GM19035 (cell line): Measurements from ENCODE around the gene SPOCK1.
"Not testable (repeated sequence)": the region's sequence is repeated elsewhere in the genome, so short reads cannot be mapped to it uniquely, and the experiment has no call there.

ENCODE experiments used
- ATAC-seq: cut with Tn5 transposase; IDR thresholded peaks from one replicate; pipeline ENCODE4 v1.9.1; 2021; ENCODE audit not compliant: unreplicated experiment

The SPOCK1 gene

DNA sequence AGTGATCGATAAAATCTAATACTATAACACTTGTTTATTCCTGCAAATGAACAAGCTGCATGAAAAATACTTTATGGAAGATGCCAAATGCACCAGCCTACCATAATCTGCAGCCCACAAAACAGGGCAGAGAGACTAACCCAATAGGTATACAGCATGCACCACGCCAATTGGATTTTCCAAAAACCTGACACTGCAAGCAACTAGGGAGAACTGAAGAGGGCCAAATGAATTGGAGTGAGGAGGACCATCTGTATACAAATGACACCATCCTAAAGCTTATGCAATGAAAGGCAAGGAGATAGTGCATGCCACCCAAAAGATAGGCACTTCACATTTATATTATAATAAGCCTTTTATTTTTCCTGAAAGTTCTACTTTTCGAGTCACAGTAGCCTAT is 100.4 kb downstream of the SPOCK1 start:
- no peak for ATAC-seq

DNA sequence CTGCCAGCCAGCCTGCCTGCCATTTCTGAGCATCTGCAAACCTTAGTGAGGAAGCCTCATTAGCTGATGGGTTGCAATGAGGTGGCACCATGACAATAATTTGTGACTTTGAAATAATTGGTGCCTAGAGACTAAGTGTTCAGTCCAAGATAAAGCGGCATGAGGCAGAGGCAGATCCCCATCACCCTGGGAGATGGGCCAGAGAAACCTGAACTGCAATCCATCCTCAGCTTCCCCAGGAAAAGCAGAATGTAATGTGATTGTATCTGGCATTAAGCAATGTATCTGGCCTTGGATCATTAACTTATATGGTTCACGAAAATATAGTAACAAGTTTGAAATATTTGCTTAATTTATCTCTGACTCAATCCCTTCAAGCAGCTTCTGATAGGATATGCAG is 101.0 kb downstream of the SPOCK1 start:
- ATAC-seq: no peak

DNA sequence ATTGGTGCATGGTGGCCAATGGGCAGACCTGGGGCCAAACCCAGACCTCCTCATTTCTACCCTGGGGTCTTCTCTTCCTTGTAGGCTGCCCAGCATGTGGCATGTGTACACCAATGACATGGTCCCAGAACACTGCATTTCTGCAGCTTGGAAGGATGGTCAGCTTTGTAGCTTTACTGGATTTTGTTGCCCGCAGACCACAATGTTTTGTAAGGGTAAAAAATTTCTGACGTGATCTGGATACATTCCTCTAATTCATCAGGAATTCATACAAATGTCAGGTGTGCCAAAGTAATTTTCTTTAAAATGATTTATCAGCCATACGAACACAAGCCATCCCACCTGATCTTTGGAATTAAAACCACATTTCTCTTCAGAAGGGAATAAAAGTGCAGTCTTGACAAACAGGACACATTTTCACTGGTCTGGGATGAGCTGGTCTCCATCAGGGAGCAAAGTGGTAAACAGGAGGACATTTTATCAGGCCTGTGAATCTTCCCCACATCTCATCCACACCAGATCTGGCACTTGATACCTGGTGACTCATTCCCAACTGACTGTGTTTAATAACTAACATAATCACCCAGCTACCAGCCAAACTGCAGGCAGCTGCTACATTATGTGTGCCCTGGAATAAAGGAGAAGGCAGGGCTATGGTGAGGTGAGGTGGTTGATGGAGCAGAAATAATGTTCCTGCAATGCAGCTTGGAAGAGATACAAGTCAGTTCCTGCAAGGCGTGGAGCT is 103.9 kb downstream of the SPOCK1 start:
- ATAC-seq: no peak

DNA sequence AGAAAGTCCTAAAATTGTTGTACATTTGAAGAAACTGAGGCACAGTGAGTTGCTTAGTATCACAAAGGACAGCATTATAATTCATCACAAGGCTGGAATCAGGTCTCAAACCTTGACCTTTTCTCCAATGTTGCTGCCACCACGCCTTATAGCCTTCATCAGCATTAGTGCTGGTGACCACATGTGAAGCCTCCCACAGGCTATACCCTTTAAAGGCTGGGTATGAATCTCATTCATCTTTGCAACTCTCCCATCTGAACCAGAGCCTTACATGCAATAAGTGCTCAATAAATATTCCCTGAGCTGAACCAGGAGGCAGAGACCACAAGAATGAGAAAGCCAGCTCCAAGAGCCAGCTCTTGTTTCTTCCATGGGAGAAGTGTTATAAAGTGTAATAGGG is 104.7 kb downstream of the SPOCK1 start:
- no peak for ATAC-seq

DNA sequence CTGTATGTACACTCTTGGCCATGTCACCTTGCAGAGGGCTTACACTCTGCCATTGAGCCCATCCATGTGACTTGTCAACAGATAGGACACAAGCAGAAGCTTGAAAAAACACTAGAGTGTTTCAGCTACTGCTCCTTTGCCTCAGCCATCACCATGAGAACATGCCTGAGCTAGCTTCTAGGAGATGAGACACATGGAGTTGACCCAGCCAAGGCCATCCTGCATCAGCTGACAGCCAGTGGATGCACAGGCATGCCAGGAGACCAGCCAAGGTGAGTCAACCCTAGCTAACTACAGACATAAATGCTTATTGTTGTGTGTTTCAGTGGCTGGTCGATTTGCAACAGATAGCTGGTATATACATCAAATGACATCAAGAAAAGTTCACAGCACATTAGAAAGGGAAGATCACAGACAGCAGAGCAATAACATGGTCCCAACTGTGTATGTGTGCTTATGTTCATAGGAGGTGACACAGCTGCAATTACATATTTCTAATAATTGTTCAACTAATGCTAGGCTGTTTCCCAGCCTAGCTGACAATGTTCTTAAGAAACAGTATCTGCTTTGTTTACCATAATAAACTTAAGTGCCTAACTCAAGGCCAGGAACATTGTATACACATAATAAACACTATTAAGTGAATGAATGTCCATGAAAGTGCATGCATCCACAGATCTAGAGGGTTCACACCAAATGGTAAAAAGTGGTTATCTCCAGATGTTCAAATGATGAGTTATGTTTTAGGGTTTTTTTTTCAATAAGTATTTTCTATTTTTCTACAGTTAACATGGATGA is 105.7 kb downstream of the SPOCK1 start:
- ATAC-seq: no peak

DNA sequence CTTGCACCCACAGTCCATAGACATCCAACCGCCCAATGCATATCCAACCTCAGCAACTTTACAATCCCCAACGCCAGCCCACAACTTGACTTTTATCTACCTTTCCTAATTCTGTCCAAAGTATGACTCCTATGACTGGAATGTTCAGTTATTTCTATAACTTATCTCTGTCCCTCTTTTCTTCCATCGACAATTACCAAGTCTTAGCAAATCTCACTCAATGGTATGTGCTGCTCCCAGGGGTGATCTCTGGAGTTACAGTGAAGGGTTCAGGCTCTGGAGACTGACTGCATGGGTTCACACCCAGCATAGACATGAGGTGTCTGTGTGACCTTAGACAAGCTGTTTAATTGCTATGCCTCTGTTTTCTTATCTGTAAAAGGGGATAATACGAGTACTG is 106.9 kb downstream of the SPOCK1 start:
- ATAC-seq: no peak

DNA sequence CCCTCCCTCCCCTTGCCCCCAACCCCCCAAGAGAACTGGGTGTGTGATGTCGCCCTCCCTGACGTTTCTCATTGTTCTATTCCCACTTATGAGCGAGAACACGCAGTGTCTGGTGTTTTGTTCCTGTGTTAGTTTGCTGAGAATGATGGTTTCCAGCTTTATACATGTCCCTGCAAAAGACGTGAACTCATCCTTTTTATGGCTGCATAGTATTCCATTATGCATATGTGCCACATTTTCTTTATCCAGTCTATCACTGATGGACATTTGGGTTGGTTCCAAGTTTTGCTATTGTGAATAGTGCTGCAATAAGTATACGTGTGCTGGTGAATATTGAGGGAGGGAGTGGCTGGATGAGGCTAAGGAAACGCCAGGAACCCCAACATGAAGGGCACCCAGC is 108.1 kb downstream of the SPOCK1 start:
- ATAC-seq: not testable (repeated sequence)

DNA sequence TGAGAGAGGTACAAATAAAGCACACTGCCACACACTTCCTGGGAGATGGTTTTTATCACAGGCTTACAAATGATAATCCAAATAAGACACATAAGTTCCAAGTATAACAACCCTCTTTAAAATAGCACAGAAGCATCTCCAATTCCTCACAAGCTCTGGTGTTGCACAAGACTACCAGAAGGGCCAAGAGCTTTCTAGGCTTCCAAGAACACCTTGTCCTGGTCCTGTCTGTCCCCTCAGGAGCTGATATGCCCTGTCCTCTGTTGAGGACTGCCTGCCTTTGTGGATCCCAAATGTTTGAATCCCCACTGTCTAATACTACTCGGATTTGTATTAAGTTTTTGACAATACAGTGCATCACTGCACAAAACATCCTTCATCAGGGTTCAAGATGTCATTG is 110.1 kb downstream of the SPOCK1 start:
- no peak for ATAC-seq

DNA sequence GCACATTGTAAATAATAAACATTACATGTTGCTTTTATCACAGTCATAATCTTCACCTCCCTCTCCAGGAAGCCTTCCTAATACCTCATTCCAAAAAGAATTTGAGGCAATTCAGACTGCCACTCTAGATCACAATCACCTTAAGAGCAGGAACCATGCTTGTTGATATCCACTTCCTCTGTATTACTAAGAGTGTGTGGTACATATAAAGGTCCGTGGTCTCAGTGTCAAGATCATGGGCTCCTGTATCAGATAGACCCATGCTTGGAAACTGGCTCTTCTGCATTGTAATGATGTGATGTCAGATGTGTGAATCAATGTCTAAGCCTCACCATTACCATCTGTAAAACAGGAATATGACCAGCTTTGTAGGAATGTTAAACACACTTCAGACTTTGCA is 114.1 kb downstream of the SPOCK1 start:
- no peak for ATAC-seq

DNA sequence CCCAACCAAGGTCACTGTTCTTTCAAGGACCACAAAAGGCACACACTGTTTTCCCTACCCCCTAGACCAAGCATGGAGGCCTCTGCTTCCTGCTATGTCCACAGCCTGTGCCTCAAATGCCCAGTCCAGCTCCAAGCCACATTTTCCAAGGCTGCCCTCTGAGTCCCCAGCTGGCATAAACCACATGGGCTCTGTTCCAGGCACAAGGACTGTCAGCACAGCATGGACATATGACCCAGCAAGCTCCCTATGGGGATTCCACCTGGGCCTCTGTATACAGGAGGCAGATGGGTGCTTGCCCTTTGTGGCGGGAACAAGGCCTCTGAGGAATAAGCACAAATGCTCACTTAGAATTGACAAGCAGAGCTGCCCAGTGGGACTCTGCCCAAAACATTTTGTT is 115.2 kb downstream of the SPOCK1 start:
- ATAC-seq: no peak

DNA sequence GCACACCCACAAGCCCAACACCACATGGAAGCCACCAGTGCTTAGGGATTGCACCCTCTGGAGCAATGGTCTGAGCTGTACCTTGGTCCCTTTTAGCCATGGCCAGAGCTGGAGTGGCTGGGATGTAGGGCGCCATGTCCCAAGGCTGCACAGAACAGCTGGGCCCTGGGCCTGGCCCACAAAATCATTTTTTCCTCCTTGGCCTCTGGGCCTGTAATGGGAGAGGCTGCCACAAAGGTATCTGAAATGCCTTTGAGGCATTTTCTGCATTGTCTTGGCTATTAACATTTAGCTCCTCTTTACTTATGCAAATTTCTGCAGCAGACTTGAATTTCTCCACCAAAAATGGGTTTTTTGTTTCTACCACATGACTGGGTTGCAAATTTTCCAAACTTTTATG is 117.6 kb downstream of the SPOCK1 start:
- no peak for ATAC-seq

DNA sequence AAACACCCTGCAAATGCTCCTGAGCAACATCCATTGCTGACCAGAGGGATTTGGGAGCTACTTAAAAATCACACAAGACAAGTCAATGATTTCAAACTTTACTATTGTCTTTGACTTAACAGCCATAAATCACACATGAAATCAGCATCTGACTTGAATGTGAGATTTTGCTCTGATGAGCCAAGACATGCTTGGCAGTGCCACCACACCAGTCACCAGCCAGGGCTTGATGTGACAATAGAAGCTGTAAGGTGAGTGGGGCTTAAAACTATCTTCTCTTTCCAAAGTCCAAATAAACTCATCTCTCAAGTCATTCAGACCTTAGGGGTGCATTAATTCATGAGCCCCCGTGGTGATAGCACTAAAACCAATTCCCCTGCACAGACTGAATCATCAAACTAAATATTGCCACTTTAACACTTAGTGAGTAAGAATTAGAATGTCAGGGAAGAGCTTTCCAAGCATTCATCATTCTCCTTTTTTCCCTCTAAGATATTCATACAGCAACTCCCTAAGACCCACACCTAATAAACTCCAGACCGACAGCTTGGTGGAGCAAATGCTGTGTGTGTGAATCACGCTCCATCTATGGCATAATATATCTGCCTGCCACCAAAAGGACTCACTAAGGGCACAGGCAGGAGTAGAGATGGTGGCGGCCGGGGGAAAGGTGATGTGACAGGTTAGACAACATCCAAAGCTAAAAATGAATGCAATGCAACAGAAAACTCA is 119.4 kb downstream of the SPOCK1 start:
- no peak for ATAC-seq

DNA sequence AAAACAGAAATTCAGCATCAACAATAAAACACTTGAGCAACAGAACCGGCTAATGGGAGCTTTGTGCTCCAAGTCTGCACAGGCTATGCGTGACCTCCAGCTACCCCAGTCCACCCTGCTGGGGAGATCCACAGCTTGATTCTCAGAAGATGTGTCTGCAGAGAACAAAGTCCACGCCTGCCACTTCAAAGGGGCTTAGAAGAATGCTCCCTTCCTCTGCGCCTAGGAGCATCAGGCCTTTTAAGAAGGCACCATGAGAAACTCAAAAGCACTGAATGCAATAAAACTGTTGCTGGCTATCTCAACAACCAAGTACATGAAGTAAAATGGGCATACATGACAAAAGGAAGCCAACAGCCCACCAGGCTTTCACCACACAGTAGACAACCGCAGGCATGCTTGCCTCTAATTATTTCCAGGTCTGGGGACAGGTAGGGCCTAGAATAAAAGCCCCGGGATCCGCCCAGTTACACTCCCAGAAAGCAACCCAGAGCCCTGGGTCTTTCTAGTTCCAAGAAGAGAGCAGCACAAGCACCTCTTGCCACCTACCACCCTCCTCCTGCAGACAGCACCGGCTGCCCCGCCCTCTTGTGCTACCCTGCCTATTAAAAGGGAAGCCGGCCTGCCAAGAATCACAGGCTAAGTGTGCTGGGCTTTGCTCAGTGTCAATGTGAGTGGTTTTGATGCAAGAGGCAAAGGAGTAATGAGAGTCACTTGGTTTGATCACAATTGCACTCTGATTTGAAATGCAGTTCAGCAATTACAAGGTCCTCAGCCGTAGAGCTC is 123.2 kb downstream of the SPOCK1 start:
- ATAC-seq: no peak

DNA sequence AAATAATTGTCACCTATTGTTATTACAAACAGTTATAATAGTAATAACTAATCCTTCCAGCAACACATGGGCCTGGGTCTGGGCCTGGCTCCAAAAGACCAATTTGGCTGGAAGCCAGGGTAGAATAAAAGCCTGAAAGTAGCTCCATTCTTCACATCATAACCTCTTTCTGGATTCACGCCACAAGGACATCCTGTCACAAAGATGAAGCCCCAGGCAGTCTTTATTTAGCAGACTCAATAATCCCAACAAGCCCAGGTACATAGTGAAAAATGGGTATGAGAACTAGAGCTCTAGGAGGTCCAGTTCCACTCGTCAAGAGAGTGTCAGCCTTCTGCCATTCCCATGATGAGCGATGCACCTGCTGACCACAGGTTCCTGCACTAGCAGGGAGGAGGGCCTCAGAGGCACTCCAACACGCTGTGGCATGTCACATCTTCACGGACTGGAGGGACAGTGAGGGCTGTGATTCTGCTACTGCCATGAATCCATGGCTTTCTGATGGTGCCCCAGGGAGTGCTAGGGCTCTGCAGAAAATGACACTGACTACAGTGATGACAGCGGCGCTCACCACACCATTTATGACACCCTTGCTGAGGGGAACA is 124.9 kb downstream of the SPOCK1 start:
- no peak for ATAC-seq

DNA sequence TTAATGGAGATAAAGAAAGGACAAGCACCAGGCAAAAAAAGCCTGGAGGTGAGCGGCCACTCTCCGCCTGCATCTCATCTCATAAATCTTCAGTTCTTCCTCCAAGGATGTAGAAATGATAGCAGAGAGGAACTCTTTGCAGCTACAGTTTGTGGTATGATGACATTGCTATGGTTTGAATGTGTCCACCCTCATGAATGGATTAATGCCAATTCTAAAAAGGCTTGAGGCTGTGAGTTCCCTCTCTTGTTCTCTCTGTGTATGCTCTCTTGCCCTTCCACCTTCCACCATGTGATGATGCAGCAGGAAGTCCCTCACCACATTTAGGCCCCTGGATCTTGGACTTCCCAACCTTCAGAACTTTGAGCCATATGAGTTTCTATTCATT is 126.4 kb downstream of the SPOCK1 start:
- no peak for ATAC-seq

DNA sequence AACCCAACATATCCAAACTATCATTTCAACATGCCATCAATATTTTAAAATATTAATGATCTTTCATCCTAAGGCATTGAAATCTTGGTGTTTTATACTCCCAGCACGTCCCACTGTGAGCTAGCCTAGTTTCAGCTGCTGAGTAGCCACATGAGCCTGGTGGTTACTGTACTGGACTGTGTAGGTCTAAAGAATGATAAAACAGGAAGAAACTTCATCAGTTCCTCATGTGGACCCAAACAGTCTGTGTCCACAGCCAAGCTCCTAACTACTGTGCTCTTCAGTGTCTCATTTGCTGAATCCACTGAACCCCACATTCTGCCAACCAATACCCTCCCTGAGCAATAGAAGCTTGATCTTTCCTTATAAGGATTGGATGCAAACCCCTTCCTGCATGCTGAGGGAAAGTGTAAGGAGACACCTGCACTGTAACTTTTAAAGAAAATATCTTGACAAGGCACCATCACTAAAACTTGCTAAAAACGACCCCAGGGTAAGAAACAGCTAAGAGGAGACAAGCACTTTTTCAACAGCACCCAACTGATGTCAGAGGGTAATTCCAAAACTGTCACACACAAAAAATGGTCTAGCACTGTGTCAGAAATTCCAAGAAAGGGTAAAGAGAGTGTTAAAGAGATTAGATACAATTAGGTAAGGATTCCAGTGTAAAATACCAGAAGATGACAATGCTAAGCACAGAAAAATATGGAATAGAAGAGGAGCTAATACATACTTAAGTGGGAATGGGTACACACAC is 126.9 kb downstream of the SPOCK1 start:
- no peak for ATAC-seq

DNA sequence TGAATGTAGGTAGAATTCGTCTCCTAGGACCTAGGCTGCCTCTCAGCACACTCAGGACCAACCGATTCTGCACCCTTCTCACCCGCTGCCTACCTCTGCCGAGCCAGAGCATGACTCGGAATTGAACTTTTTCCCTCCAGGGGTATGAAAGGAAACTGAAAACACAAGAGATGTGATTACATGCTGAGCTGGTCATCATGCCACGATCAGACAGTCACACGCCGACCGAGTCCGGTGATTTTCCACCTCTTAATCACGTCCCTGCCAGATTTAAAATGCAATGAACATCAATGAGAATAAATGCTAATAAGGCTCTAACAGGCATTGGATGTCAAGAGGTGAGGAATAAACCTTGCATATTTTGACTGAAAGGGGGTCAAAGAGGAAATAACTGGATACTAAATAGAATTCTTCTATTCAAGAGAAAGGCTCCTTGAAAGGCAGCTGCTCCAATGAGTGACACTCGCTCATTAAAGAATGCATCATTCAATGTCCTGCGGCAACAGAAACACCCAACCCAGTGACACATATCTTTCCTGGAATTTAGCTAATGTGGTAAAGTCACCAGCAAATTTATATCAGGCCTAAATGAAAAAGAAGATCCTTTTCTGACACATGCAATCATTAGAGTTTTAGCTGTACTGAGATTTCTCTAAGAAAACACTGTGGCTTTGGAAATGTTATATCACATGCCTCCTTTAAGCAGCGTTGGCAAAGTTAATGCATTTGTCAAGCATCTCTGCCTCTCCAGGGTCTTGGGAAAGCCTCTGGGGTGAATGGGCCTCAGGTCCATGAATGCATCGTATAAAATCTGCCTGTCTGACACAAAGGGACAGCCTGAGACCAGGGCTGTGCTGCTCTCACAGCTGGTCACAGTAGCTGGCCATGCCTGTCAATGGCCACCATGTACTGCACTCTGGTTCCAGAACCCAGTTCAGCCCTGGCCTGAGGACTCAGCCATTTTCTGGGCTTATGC is 128.7 kb downstream of the SPOCK1 start:
- no peak for ATAC-seq

DNA sequence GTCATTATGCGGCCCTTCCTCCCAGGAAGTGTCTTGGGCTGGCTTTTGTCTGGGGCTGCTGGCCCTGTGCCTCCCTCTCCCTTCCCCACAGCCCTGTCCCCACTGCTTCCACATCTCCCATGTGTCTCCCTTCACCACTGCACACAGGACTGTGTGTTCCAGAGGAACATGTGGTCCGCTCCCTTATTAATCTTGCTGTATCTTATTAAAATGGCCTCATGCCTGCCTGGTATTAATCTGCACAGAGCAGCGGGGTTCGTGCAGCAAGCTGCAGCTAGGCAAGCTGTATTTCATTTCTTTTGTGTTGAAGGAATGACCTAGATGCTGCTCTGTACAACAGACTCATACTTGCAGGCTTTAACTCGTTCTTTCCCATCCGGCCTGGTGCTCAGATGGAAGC is 130.5 kb downstream of the SPOCK1 start:
- no peak for ATAC-seq

DNA sequence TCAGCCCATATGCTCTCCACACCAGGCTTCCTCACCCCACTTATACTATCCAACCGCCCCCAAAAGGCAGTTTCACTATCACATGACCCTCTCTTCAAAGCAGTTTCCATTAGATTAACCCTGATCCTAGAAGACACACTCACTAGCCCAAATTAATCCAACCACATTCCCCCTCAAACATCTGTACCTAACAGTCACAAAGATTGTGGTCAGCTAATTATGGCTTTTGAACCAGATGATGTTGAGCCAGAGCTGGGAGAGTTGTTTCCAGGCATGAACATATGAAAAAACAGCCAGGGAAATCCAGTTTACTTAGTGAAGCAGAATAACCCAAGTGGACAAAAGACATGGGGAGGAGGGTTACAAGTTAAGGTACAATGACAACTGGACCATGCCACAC is 131.2 kb downstream of the SPOCK1 start:
- no peak for ATAC-seq
